HepG2 (cell line): ENCODE data around the gene FAM90A26. TPM values are rescaled to one million over a fixed set of nuclear protein-coding genes. Genes with fewer than 3 reads are reported as not detected.

Source experiments
- ASH2L ChIP-seq: fragments of 300-600, 200-600 bp; sonication (generic); IDR thresholded peaks from 2 replicates; pipeline ENCODE4 v1.7.0; 2017; ENCODE audit warnings: low read depth, mild to moderate bottlenecking, moderate library complexity, mixed read lengths, low read length; ENCODE audit not compliant: insufficient read length
- CEBPB ChIP-seq: IDR thresholded peaks from 2 replicates; pipeline ENCODE4 v1.6.1; 2011; ENCODE audit warnings: low read depth, low read length, improper control_type of control experiment, borderline replicate concordance
- CENPT ChIP-seq: sonication (generic); formaldehyde crosslinking; IDR thresholded peaks from 2 replicates; pipeline ENCODE4 v1.8.0; 2022; ENCODE audit warnings: low read depth, mild to moderate bottlenecking, moderate library complexity, missing genetic modification reagents
- FOSL2 ChIP-seq: sonication (generic); formaldehyde crosslinking; IDR thresholded peaks from 2 replicates; pipeline ENCODE4 v1.4.0; 2020; ENCODE audit warnings: missing genetic modification reagents
- HMGXB4 ChIP-seq, 2 experiments: sonication (generic) in 1 of 2; formaldehyde crosslinking in 1 of 2; IDR thresholded peaks; 2 replicates each; pipeline versions ENCODE4 v1.4.0 to v1.6.1; 2018 to 2020; ENCODE audit warnings: missing genetic modification reagents in 2 of 2, borderline replicate concordance in 1 of 2, low read depth in 1 of 2, mild to moderate bottlenecking in 1 of 2, missing biosample characterization in 1 of 2
- IRX3 ChIP-seq: sonication (generic); formaldehyde crosslinking; IDR thresholded peaks from 2 replicates; pipeline ENCODE4 v1.8.1; 2023; ENCODE audit warnings: mild to moderate bottlenecking, low read depth, missing genetic modification reagents, borderline replicate concordance
- KDM5B ChIP-seq: sonication (generic); formaldehyde crosslinking; IDR thresholded peaks from 2 replicates; pipeline ENCODE4 v1.4.0; 2020; ENCODE audit warnings: missing genetic modification reagents, mild to moderate bottlenecking, borderline replicate concordance
- MYC ChIP-seq: sonication (generic); formaldehyde crosslinking; IDR thresholded peaks from 2 replicates; pipeline ENCODE4 v1.9.0; 2021; ENCODE audit warnings: missing genetic modification reagents, borderline replicate concordance
- NR0B2 ChIP-seq: sonication (generic); formaldehyde crosslinking; IDR thresholded peaks from 2 replicates; pipeline ENCODE4 v1.4.0; 2020; ENCODE audit warnings: mild to moderate bottlenecking, missing genetic modification reagents
- PHF20 ChIP-seq: sonication (generic); formaldehyde crosslinking; IDR thresholded peaks from 2 replicates; pipeline ENCODE4 v1.5.0; 2020; ENCODE audit warnings: mild to moderate bottlenecking, missing genetic modification reagents
- TARDBP ChIP-seq: sonication (generic); formaldehyde crosslinking; IDR thresholded peaks from 2 replicates; pipeline ENCODE4 v1.8.0; 2022; ENCODE audit warnings: mild to moderate bottlenecking, missing genetic modification reagents
- ZNF264 ChIP-seq: sonication (generic); formaldehyde crosslinking; IDR thresholded peaks from 2 replicates; pipeline ENCODE4 v1.4.0; 2020; ENCODE audit warnings: missing genetic modification reagents
- ZNF800 ChIP-seq: sonication (generic); formaldehyde crosslinking; IDR thresholded peaks from 2 replicates; pipeline ENCODE4 v1.4.0; 2020; ENCODE audit warnings: missing genetic modification reagents
- polyA plus RNA-seq, 8 experiments: library from polyadenylated mRNA; depleted of rRNA in 3 of 8; stranded (reverse) in 7 of 8; unstranded in 1 of 8; fragments of >200 nt; fragmentation: Illumina TruSeq in 4 of 8; extraction: Trizol in 4 of 8; gene quantifications; 2 replicates each; pipeline versions ENCODE4 v1.2.1 to v1.2.3, GENCODE V29; 2011 to 2016; ENCODE audit warnings: low read depth in 4 of 8, missing spikeins in 1 of 8, mixed read lengths in 1 of 8; ENCODE audit not compliant: insufficient read depth in 1 of 8
- total RNA-seq, 5 experiments: library from RNA; depleted of rRNA; stranded (reverse); fragments of >200 nt; fragmentation: Illumina TruSeq; extraction: Trizol; gene quantifications; 2 replicates each; pipeline ENCODE4 v1.2.3, GENCODE V29; 2016; ENCODE audit warnings: low read depth in 1 of 5

FAM90A26 gene
- total and polyA plus RNA-seq, 2 of the 13 experiments (the other 11 are each of a cell fraction or from before 2014, with no cell fraction given), result not detected

DNA sequence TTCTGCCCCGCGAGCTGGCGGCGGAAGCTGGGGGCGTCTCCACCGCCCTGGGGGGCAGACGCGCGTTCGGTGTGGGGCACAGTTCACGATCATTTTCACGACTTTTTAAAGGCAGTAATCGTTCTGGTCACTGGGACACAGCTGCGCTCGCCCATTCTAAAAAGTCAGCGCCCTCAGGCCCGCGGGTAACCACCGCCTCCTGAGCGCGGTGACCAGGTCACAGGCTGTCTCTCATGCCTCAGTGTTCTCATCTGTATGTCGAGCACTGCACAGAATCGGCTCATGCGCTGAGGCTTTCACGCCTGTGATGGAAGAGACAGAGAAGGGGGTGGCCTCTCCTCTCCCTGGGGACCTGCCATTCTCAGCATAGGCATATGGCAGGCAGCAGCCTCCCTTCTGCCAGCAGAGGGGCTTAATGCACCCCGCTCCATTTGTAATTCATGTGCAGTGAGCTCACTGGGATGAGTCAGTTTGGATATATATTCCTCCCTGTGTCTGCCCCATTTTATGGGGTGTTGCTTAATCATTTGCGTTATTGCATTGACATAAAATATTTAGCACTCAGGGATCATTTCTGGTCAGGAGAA, 16.5 kb upstream of the FAM90A26 start (continued):
- TF ChIP-seq CENPT (CRISPR knock-in tag) (0 out of 2 replicates have a peak, but pooled peaks have one; percentile 55), IRX3 (CRISPR knock-in tag) (0 out of 2 replicates have a peak, but pooled peaks have one; percentile 9), MYC (peak; percentile 58; the same call in 1 of the 2 replicates), ZNF800 (0 out of 2 replicates have a peak, but pooled peaks have one; percentile 10), HMGXB4 (CRISPR knock-in tag; IDR thresholded peaks at IDR 0.05; ENCODE audit: borderline replicate concordance in 1 of 2, low read depth in 1 of 2) (peak in 1 of 2 experiments; percentile 47; a peak in 2 of 4 replicates), TARDBP (CRISPR knock-in tag) (peak; percentile 10; the same call in 1 of the 2 replicates), NR0B2 (CRISPR knock-in tag) (peak; percentile 15; the same call in 1 of the 2 replicates), CEBPB (peak; percentile 45; the same call in 1 of the 2 replicates), ASH2L (peak; percentile 2), ZNF264 (CRISPR knock-in tag) (peak; percentile 72; the same call in 1 of the 2 replicates), FOSL2 (CRISPR knock-in tag) (peak; percentile 18; the same call in 1 of the 2 replicates), KDM5B (CRISPR knock-in tag) (peak; percentile 13; the same call in 1 of the 2 replicates), PHF20 (CRISPR knock-in tag) (peak; percentile 33; the same call in 1 of the 2 replicates)
